ENCODE measurements around the gene ZDHHC19.

Gene ZDHHC19

GRCh38 chr3:196241704-196242103 is 30.5 kb upstream of the ZDHHC19 start:
- TF ChIP-seq CTCF (IDR thresholded peaks at IDR 0.05; ENCODE audit: insufficient read depth, low read depth, low read length, missing control alignments), result no peak
- DNase-seq (ENCODE audit: low read depth), result no peak
- H3K4me3 ChIP-seq (ENCODE audit: low read depth, low read length), result no peak overlapping the region

GRCh38 chr3:196240424-196240823 is 29.2 kb upstream of the ZDHHC19 start:
- DNase-seq (ENCODE audit: low read depth), result no peak
- no peak overlapping the region for H3K4me3 ChIP-seq (ENCODE audit: low read depth, low read length)
- no peak for TF ChIP-seq CTCF (IDR thresholded peaks at IDR 0.05; ENCODE audit: insufficient read depth, low read depth, low read length, missing control alignments)

- TF ChIP-seq CTCF (IDR thresholded peaks at IDR 0.05; ENCODE audit: insufficient read depth, low read depth, low read length, missing control alignments), result no peak
- no peak overlapping the region for H3K4me3 ChIP-seq (ENCODE audit: low read depth, low read length)
- no peak for DNase-seq (ENCODE audit: low read depth)
Measured at GRCh38 chr3:196238612-196239560, 27.7 kb upstream of the ZDHHC19 start.

- peak; percentile 41 for DNase-seq (ENCODE audit: low read depth)
- H3K4me3 ChIP-seq (ENCODE audit: low read depth, low read length), result no peak overlapping the region
- no peak for TF ChIP-seq CTCF (IDR thresholded peaks at IDR 0.05; ENCODE audit: insufficient read depth, low read depth, low read length, missing control alignments)
Measured at GRCh38 chr3:196237203-196237602, 26.0 kb upstream of the ZDHHC19 start.

GRCh38 chr3:196236223-196236622 is 25.0 kb upstream of the ZDHHC19 start:
- TF ChIP-seq CTCF (IDR thresholded peaks at IDR 0.05; ENCODE audit: insufficient read depth, low read depth, low read length, missing control alignments), result no peak
- no peak overlapping the region for H3K4me3 ChIP-seq (ENCODE audit: low read depth, low read length)
- no peak for DNase-seq (ENCODE audit: low read depth)

- TF ChIP-seq CTCF (IDR thresholded peaks at IDR 0.05; ENCODE audit: insufficient read depth, low read depth, low read length, missing control alignments), result no peak
- DNase-seq (ENCODE audit: low read depth), result peak; percentile 33
- H3K4me3 ChIP-seq (ENCODE audit: low read depth, low read length), result no peak overlapping the region
Measured at GRCh38 chr3:196235452-196236122, 24.4 kb upstream of the ZDHHC19 start.

Measured in GM12865 (cell line).